B cell (primary cell): ENCODE results near the gene C4orf54. TPM values are rescaled to one million over a fixed set of nuclear protein-coding genes. Genes with fewer than 3 reads are reported as not detected.

ENCODE experiments used
- ATAC-seq: fragments of 200-7000 bp; cut with Tn5 transposase; one replicate; pipeline ENCODE4 v1.10.0; 2021; ENCODE audit warnings: low read depth, mild to moderate bottlenecking, moderate number of reproducible peaks, moderate library complexity
- CTCF ChIA-PET: fragments of 350-600 bp; sonication (Branson Sonifier 250); formaldehyde crosslinking; loops from one replicate; lab custom pipeline; 2021; ENCODE audit warnings: antibody characterized with exemption, inconsistent platforms; lab: Charles Lee
- POLR2A ChIA-PET: fragments of 350-600 bp; sonication (Branson Sonifier 250); formaldehyde crosslinking; loops from one replicate; lab custom pipeline; 2021; ENCODE audit warnings: antibody characterized with exemption; lab: Charles Lee
- DNase-seq: peaks from one replicate; pipeline ENCODE4 v3.0.0; 2013
- H2AFZ ChIP-seq: 2 replicates; pipeline ENCODE4 v1.6.1; 2012; ENCODE audit warnings: mild to moderate bottlenecking, low read depth, low read length; ENCODE audit not compliant: insufficient read depth, poor library complexity, severe bottlenecking
- H3K27ac ChIP-seq, 2 donors: 1 replicate in 1 of 2; 2 replicates in 1 of 2; pipeline ENCODE4 v1.5.1; 2012 to 2013; ENCODE audit warnings: low read length in 2 of 2, mild to moderate bottlenecking in 2 of 2, moderate library complexity in 1 of 2
- H3K27me3 ChIP-seq, 4 experiments: fragments of 200-600 bp in 1 of 4; sonication (generic) in 1 of 4; replicated peaks in 1 of 4; 1 replicate in 2 of 4; 2 replicates in 2 of 4; pipeline versions ENCODE4 v1.6.1 to v1.7.0; 2013 to 2016; ENCODE audit warnings: low read length in 3 of 4, mild to moderate bottlenecking in 2 of 4, mixed read lengths in 1 of 4, moderate library complexity in 1 of 4; ENCODE audit not compliant: insufficient read depth in 4 of 4, control insufficient read depth in 3 of 4; ENCODE audit errors: control extremely low read depth in 1 of 4
- H3K36me3 ChIP-seq, 2 experiments: replicated peaks in 1 of 2; 1 replicate in 1 of 2; 2 replicates in 1 of 2; pipeline versions ENCODE4 v1.6.1 to v1.7.1; 2013; ENCODE audit warnings: low read length in 1 of 2; ENCODE audit not compliant: insufficient read depth in 2 of 2, control insufficient read depth in 1 of 2; ENCODE audit errors: control extremely low read depth in 1 of 2, extremely low read depth in 1 of 2
- H3K4me1 ChIP-seq, 2 donors: fragments of 200-600 bp in 1 of 2; sonication (generic) in 1 of 2; 1 replicate in 1 of 2; 2 replicates in 1 of 2; pipeline versions ENCODE4 v1.5.1 to v1.6.1; 2013 to 2017; ENCODE audit warnings: low read length in 2 of 2; ENCODE audit not compliant: control insufficient read depth in 2 of 2, insufficient read depth in 2 of 2
- H3K4me2 ChIP-seq: replicated peaks from 2 replicates; pipeline ENCODE3; 2012; ENCODE audit warnings: mild to moderate bottlenecking, low read depth, low read length; ENCODE audit not compliant: poor library complexity, severe bottlenecking
- H3K4me3 ChIP-seq, 5 experiments: fragments of 200-600 bp in 1 of 5; sonication (generic) in 1 of 5; 1 replicate in 3 of 5; 2 replicates in 2 of 5; pipeline versions ENCODE4 v1.5.1 to v1.7.0; 2011 to 2016; ENCODE audit warnings: low read length in 4 of 5, mild to moderate bottlenecking in 4 of 5, low read depth in 2 of 5, control low read depth in 1 of 5, moderate library complexity in 1 of 5; ENCODE audit not compliant: insufficient read depth in 1 of 5; ENCODE audit errors: control extremely low read depth in 1 of 5, extremely low read depth in 1 of 5
- H3K79me2 ChIP-seq: fragments of 200-600 bp; sonication (generic); one replicate; pipeline ENCODE4 v1.6.0; 2016; ENCODE audit warnings: low read length; ENCODE audit not compliant: control insufficient read depth, insufficient read depth
- H3K9ac ChIP-seq: fragments of 200-600 bp; sonication (generic); 2 replicates; pipeline ENCODE4 v1.6.1; 2017; ENCODE audit warnings: mild to moderate bottlenecking, low read length, moderate library complexity
- H3K9me3 ChIP-seq, 3 donors: one replicate each; pipeline versions ENCODE4 v1.6.1 to v1.7.1; 2013; ENCODE audit warnings: low read length in 2 of 3; ENCODE audit not compliant: control insufficient read depth in 2 of 3, insufficient read depth in 1 of 3; ENCODE audit errors: control extremely low read depth in 1 of 3
- H4K20me1 ChIP-seq: 2 replicates; pipeline ENCODE4 v1.6.0; 2012; ENCODE audit warnings: mild to moderate bottlenecking, low read length; ENCODE audit not compliant: insufficient read depth, control insufficient read depth, poor library complexity, severe bottlenecking
- H3K27ac Mint-ChIP-seq: one replicate; pipeline ENCODE4 v1.8.0; 2021; ENCODE audit warnings: mixed read lengths
- H3K27me3 Mint-ChIP-seq: one replicate; pipeline ENCODE4 v1.8.0; 2021; ENCODE audit warnings: mixed read lengths
- H3K4me1 Mint-ChIP-seq: one replicate; pipeline ENCODE4 v1.8.0; 2021; ENCODE audit warnings: mixed read lengths
- H3K4me3 Mint-ChIP-seq: one replicate; pipeline ENCODE4 v1.8.0; 2021; ENCODE audit warnings: mixed read lengths
- H3K9me3 Mint-ChIP-seq: one replicate; pipeline ENCODE4 v1.8.0; 2022; ENCODE audit warnings: mixed read lengths; ENCODE audit not compliant: insufficient read depth
- CTCF ChIP-seq: fragments of 200-600 bp; IDR thresholded peaks from one replicate; pipeline ENCODE4 v1.8.0; 2022; ENCODE audit warnings: antibody characterized with exemption, mild to moderate bottlenecking
- EZH2 ChIP-seq: IDR thresholded peaks from 2 replicates; pipeline ENCODE4 v1.6.1; 2012; ENCODE audit warnings: borderline replicate concordance, low read depth, mild to moderate bottlenecking, moderate library complexity, low read length; ENCODE audit not compliant: insufficient read depth, poor library complexity, severe bottlenecking
- WGBS: methylation state at CpG from one replicate; pipeline ENCODE4 v1.1.5; 2013; ENCODE audit warnings: missing lambda C conversion rate; ENCODE audit not compliant: insufficient coverage; 5-methylcytosine and 5-hydroxymethylcytosine counted together
- intact Hi-C: fragments of 100-400 bp; cut with micrococcal nuclease; formaldehyde crosslinking; loops from one replicate; pipeline ENCODE4 v1.10.0; 2022
- polyA plus RNA-seq: library from polyadenylated mRNA; depleted of rRNA; stranded (reverse); fragments of >200 nt; gene quantifications from 2 replicates; pipeline ENCODE4 v1.2.3, GENCODE V29; 2012
- total RNA-seq, 2 donors: library from RNA; stranded (reverse); fragments of 120-200 nt in 1 of 2; gene quantifications; 1 replicate in 1 of 2; 2 replicates in 1 of 2; pipeline versions ENCODE4 v1.2.3 to v1.2.4, GENCODE V29; 2013 to 2022

C4orf54 gene
- total and polyA plus RNA-seq, 2 donors (not counting 1 experiment from before 2014, with no cell fraction given), result not detected

GRCh38 chr4:99664716-99665115 is 7.1 kb upstream of the C4orf54 start:
- TF ChIP-seq EZH2 (no peak), CTCF (no peak)
- Mint-ChIP-seq H3K4me1 (no peaks in the 10 kb centered on the region), H3K4me3 (no peak overlapping the region), H3K27ac (no peak overlapping the region), H3K9me3 (no peaks in the 10 kb centered on the region), H3K27me3 (peaks cover 15% of the 10 kb centered on the region)
- ChIA-PET CTCF (no interaction called here), POLR2A (no interaction called here)
- no peak overlapping the region for H3K4me2 ChIP-seq
- ATAC-seq (no peak), DNase-seq (no peak)
- no peak overlapping the region for H2AFZ ChIP-seq
- H3K4me1 ChIP-seq, result no peaks in the 10 kb centered on the region
- no peak overlapping the region for H3K4me3 ChIP-seq
- H4K20me1 ChIP-seq, result no peaks in the 10 kb centered on the region
- intact Hi-C loops, result no loop called here
- H3K27ac ChIP-seq, result no peak overlapping the region
- H3K9me3 ChIP-seq, result peaks cover 0 to 1% (median 0%) of the 10 kb centered on the region in 3 donors
- no peaks in the 10 kb centered on the region for H3K27me3 ChIP-seq
- H3K36me3 ChIP-seq, result no peaks in the 10 kb centered on the region
- H3K9ac ChIP-seq, result no peak overlapping the region
- H3K79me2 ChIP-seq, result no peaks in the 10 kb centered on the region

GRCh38 chr4:99661907-99662306 is 4.3 kb upstream of the C4orf54 start:
- no peaks in the 10 kb centered on the region for H3K9me3 Mint-ChIP-seq
- Histone ChIP-seq H3K27ac (no peak overlapping the region), H3K4me2 (no peak overlapping the region), H3K4me3 (no peak overlapping the region), H3K4me1 (no peaks in the 10 kb centered on the region), H3K27me3 (no peaks in the 10 kb centered on the region), H3K79me2 (no peaks in the 10 kb centered on the region), H4K20me1 (no peaks in the 10 kb centered on the region), H3K9ac (no peak overlapping the region), H3K36me3 (no peaks in the 10 kb centered on the region), H3K9me3 (no peaks in the 10 kb centered on the region), H2AFZ (no peak overlapping the region)
- H3K4me1 Mint-ChIP-seq, result no peaks in the 10 kb centered on the region
- DNase-seq (no peak), ATAC-seq (no peak)
- POLR2A ChIA-PET, result no interaction called here
- CTCF ChIA-PET, result no interaction called here
- no peak overlapping the region for H3K27ac Mint-ChIP-seq
- H3K27me3 Mint-ChIP-seq, result peaks cover 15% of the 10 kb centered on the region
- TF ChIP-seq EZH2 (no peak), CTCF (no peak)
- no peak overlapping the region for H3K4me3 Mint-ChIP-seq
- intact Hi-C loops, result no loop called here
- 100% methylated on average over 3 of the region's 5 CpGs for WGBS
